Mesendoderm (in vitro differentiated cells): Measurements from ENCODE around the gene THEMIS2.

ENCODE experiments used
- DNase-seq: peaks from one replicate; pipeline ENCODE4 v3.0.0; 2013
- H2AK5ac ChIP-seq: 2 replicates; pipeline ENCODE4 v1.6.1; 2013; ENCODE audit warnings: low read length, inconsistent platforms
- H2BK120ac ChIP-seq: 2 replicates; pipeline ENCODE4 v1.6.1; 2013; ENCODE audit warnings: low read depth, mild to moderate bottlenecking, low read length, moderate library complexity, mixed read lengths
- H2BK15ac ChIP-seq: replicated peaks from 2 replicates; pipeline ENCODE4 v1.6.1; 2013; ENCODE audit warnings: low read depth, mild to moderate bottlenecking, moderate library complexity
- H2BK5ac ChIP-seq: 2 replicates; pipeline ENCODE4 v1.6.1; 2013; ENCODE audit warnings: low read length, inconsistent platforms
- H3K18ac ChIP-seq: 2 replicates; pipeline ENCODE4 v1.6.1; 2013; ENCODE audit warnings: mild to moderate bottlenecking, low read length, mixed read lengths
- H3K23ac ChIP-seq: one replicate; pipeline ENCODE4 v1.6.1; 2013; ENCODE audit warnings: low read length
- H3K27ac ChIP-seq: 2 replicates; pipeline ENCODE4 v1.5.1; 2013; ENCODE audit warnings: low read depth, mild to moderate bottlenecking, inconsistent platforms, low read length, moderate library complexity
- H3K27me3 ChIP-seq: 2 replicates; pipeline ENCODE4 v1.6.1; 2013; ENCODE audit warnings: low read length, control low read depth, mild to moderate bottlenecking, inconsistent platforms; ENCODE audit not compliant: insufficient read depth, poor library complexity
- H3K36me3 ChIP-seq: 2 replicates; pipeline ENCODE4 v1.6.1; 2013; ENCODE audit warnings: low read length, inconsistent platforms; ENCODE audit not compliant: control insufficient read depth, insufficient read depth
- H3K4ac ChIP-seq: one replicate; pipeline ENCODE4 v1.6.1; 2013; ENCODE audit warnings: low read depth, mild to moderate bottlenecking, low read length, moderate library complexity
- H3K4me1 ChIP-seq: 2 replicates; pipeline ENCODE4 v1.6.1; 2013; ENCODE audit warnings: low read depth, low read length, inconsistent platforms; ENCODE audit not compliant: control insufficient read depth
- H3K4me2 ChIP-seq: 2 replicates; pipeline ENCODE4 v1.6.1; 2013; ENCODE audit warnings: low read length
- H3K4me3 ChIP-seq: 2 replicates; pipeline ENCODE4 v1.5.1; 2013; ENCODE audit warnings: mild to moderate bottlenecking, low read length
- H3K56ac ChIP-seq: one replicate; pipeline ENCODE4 v1.6.1; 2013; ENCODE audit warnings: low read length
- H3K79me1 ChIP-seq: 2 replicates; pipeline ENCODE4 v1.6.1; 2013; ENCODE audit warnings: low read length, inconsistent platforms
- H3K79me2 ChIP-seq: 2 replicates; pipeline ENCODE4 v1.6.1; 2013; ENCODE audit warnings: mild to moderate bottlenecking, low read length; ENCODE audit not compliant: control insufficient read depth, insufficient read depth
- H3K9ac ChIP-seq: 2 replicates; pipeline ENCODE4 v1.6.1; 2013; ENCODE audit warnings: low read length, inconsistent platforms
- H4K5ac ChIP-seq: one replicate; pipeline ENCODE4 v1.6.1; 2013; ENCODE audit warnings: low read length
- H4K8ac ChIP-seq: one replicate; pipeline ENCODE4 v1.6.1; 2013; ENCODE audit warnings: low read depth, mild to moderate bottlenecking, control low read depth, low read length, moderate library complexity
- WGBS: extraction: QIAGEN DNeasy Blood & Tissue Kit; methylation state at CpG from one replicate; pipeline ENCODE4 v1.1.7; 2013; ENCODE audit warnings: low lambda C conversion rate, missing lambda C conversion rate; ENCODE audit not compliant: insufficient coverage; ENCODE audit errors: extremely low coverage; 5-methylcytosine and 5-hydroxymethylcytosine counted together

THEMIS2 gene

DNA sequence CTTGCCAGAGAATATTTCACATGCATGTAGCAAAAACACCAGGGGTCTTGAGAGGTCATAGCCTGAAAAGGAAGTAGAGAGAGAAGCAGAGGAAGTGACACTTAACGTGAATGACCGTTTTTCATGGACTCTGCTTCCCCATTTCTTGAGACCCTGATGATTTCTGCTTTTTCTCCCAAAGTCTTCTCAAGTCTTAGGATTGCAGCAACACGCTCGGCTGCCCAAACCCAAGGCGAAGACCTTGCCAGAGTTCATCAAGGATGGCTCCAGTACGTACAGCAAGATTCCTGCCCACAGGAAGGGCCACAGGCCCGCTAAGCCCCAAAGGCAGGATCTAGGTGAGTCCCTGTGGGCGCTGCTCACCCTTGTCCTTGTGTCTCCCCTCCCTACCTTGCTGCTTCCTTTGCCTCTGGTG, 12.8 kb downstream of the THEMIS2 start:
- Histone ChIP-seq H3K4ac (no peak overlapping the region), H3K36me3 (no peaks in the 10 kb centered on the region), H3K4me1 (no peaks in the 10 kb centered on the region), H3K79me2 (no peaks in the 10 kb centered on the region), H3K79me1 (no peaks in the 10 kb centered on the region), H2BK120ac (no peak overlapping the region), H3K9ac (no peak overlapping the region), H3K4me2 (no peak overlapping the region), H2BK5ac (no peak overlapping the region), H3K18ac (no peak overlapping the region), H3K56ac (no peak overlapping the region), H3K23ac (no peak overlapping the region), H2BK15ac (no peak overlapping the region), H4K5ac (no peak overlapping the region), H3K27ac (no peak overlapping the region), H4K8ac (no peak overlapping the region), H2AK5ac (no peak overlapping the region), H3K4me3 (no peak overlapping the region), H3K27me3 (no peaks in the 10 kb centered on the region)
- WGBS, result no CpG with 5 or more reads among the region's 8 CpGs
- DNase-seq, result no peak

DNA sequence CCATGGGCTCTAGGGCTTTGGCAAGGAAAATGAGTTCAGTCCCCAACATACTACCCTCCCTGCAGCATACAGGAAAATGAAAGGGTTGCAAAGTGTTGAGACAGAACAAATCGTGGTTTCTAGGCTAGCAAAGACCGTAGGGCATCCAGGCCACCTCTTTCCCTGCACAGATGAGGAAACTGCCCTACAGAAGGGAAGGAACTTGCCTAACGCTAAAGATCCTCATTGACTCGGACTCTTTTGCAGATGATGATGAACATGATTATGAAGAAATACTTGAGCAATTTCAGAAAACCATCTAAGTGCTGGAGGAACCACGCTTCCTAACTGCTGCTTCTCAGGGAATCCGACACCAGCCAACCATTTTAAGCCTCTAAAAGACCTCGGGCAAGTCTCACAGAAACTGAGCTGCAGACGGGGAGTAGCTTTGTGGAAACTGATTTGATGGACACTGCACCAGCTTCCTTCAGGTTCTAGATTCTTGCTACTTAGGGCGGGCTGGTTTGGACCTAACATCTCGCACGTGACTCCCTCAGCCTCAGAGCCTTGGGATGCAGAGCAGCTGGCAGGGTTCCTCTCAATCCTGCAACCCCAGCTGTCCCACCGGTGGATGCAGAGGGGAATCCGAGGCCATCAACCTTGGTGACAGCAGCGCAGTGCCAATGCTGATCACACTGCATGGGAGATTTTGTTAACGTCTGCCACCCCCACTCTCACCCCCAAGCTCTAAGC, 13.4 kb downstream of the THEMIS2 start:
- no peak overlapping the region for H2BK15ac ChIP-seq
- H2BK120ac ChIP-seq, result no peak overlapping the region
- no peak overlapping the region for H4K5ac ChIP-seq
- no peak overlapping the region for H3K9ac ChIP-seq
- no peak overlapping the region for H3K4me2 ChIP-seq
- H2AK5ac ChIP-seq, result no peak overlapping the region
- no peak overlapping the region for H3K23ac ChIP-seq
- DNase-seq, result no peak
- no peaks in the 10 kb centered on the region for H3K79me1 ChIP-seq
- no peak overlapping the region for H2BK5ac ChIP-seq
- H3K18ac ChIP-seq, result no peak overlapping the region
- H4K8ac ChIP-seq, result no peak overlapping the region
- no peak overlapping the region for H3K4ac ChIP-seq
- H3K36me3 ChIP-seq, result no peaks in the 10 kb centered on the region
- H3K56ac ChIP-seq, result no peak overlapping the region
- no CpG with 5 or more reads among the region's 15 CpGs for WGBS
- H3K27me3 ChIP-seq, result no peaks in the 10 kb centered on the region
- H3K27ac ChIP-seq, result no peak overlapping the region
- H3K79me2 ChIP-seq, result no peaks in the 10 kb centered on the region
- no peaks in the 10 kb centered on the region for H3K4me1 ChIP-seq
- H3K4me3 ChIP-seq, result no peak overlapping the region

DNA sequence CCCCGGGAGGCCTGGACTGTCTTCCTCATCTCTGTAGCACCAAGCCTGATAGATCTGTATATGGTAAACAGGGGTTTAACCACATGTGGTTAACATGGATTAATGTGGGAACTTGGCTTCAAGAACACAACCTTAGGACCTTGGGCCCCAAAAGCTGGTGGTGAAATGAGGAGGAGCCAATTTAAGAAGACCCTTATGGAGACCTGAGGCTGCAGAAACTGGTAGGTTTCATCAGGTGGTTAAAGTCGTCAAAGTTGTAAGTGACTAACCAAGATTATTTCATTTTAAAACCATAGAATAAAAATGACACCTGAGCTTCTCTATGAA, 14.0 kb downstream of the THEMIS2 start:
- Histone ChIP-seq H4K8ac (no peak overlapping the region), H2BK15ac (no peak overlapping the region), H3K79me2 (no peaks in the 10 kb centered on the region), H3K4me2 (no peak overlapping the region), H3K4me1 (no peaks in the 10 kb centered on the region), H2AK5ac (no peak overlapping the region), H3K79me1 (no peaks in the 10 kb centered on the region), H3K18ac (no peak overlapping the region), H3K9ac (no peak overlapping the region), H2BK120ac (no peak overlapping the region), H3K36me3 (no peaks in the 10 kb centered on the region), H3K4ac (no peak overlapping the region), H4K5ac (no peak overlapping the region), H3K4me3 (no peak overlapping the region), H3K27ac (no peak overlapping the region), H3K56ac (no peak overlapping the region), H2BK5ac (no peak overlapping the region), H3K23ac (no peak overlapping the region), H3K27me3 (no peaks in the 10 kb centered on the region)
- no CpG with 5 or more reads among the region's 2 CpGs for WGBS
- DNase-seq, result no peak

DNA sequence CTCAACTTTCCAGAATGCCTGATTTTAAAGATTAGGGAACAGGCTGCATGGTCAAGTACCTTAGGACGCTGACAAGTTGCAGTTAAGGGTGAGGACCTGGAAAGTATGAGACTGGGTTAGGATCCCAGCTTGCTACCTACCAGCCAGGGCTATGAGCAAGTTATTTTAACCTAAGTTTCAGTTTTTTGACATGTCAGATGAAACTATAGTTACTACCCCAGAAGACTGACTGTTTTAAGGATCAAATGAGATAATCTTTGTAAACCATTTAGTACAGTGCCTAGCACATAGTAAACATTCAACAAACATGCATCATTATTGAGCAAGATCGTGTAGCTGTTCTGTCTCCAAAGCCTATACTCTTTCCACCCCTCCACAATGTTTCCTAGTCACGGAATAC, 14.4 kb downstream of the THEMIS2 start:
- Histone ChIP-seq H3K4me2 (no peak overlapping the region), H3K27me3 (no peaks in the 10 kb centered on the region), H4K8ac (no peak overlapping the region), H3K9ac (no peak overlapping the region), H3K23ac (no peak overlapping the region), H3K27ac (no peak overlapping the region), H3K4ac (no peak overlapping the region), H3K18ac (no peak overlapping the region), H2AK5ac (no peak overlapping the region), H3K79me2 (no peaks in the 10 kb centered on the region), H3K56ac (no peak overlapping the region), H3K36me3 (no peaks in the 10 kb centered on the region), H3K4me1 (no peaks in the 10 kb centered on the region), H2BK15ac (no peak overlapping the region), H2BK120ac (no peak overlapping the region), H4K5ac (no peak overlapping the region), H3K79me1 (no peaks in the 10 kb centered on the region), H3K4me3 (no peak overlapping the region), H2BK5ac (no peak overlapping the region)
- no peak for DNase-seq
- WGBS, result no CpG with 5 or more reads among the region's 3 CpGs

DNA sequence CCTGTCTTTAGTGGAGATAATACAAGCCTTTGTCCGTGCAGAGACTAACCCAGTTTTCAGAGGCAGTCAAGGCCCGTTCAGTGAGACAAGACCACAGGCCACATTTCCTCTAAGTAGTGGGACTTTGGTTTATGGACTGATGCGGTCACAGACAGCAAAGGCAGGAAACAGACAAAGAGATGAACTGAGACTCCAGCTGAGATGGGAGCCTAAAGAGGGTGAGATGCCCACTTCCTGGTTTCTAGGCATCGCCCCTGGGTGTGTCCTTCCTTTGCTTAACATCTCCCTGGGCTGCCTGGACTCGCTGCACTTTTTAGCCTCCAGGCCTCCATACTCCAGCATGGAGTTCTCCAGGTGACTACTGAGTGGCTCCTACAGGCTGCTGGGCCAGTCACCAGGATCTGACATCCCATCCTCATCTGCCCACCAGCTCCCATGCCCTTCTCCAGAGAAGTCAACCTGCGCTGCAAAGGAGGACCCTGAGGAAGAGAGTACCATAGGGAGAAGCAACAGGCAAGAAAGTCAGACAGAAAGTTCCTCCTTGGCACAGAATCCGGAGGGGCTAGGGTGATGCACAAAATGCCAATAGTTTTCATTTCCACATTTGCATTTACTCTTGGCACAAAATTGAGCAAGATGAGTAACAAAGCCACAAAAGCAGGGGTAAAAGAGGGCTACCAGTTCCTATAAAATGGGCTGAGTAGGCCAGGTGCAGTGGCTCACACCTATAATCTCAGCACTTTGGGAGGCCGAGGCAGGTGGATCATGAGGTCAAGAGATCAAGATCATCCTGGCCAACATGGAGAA, 15.1 kb downstream of the THEMIS2 start:
- Histone ChIP-seq H3K56ac (no peak overlapping the region), H2BK5ac (no peak overlapping the region), H2BK120ac (no peak overlapping the region), H3K18ac (no peak overlapping the region), H4K8ac (no peak overlapping the region), H2AK5ac (no peak overlapping the region), H3K79me2 (no peaks in the 10 kb centered on the region), H3K36me3 (no peaks in the 10 kb centered on the region), H3K4me1 (no peaks in the 10 kb centered on the region), H3K4me3 (no peak overlapping the region), H3K27me3 (no peaks in the 10 kb centered on the region), H3K27ac (no peak overlapping the region), H3K4me2 (no peak overlapping the region), H3K23ac (no peak overlapping the region), H2BK15ac (no peak overlapping the region), H4K5ac (no peak overlapping the region), H3K4ac (no peak overlapping the region), H3K79me1 (no peaks in the 10 kb centered on the region), H3K9ac (no peak overlapping the region)
- no CpG with 5 or more reads among the region's 8 CpGs for WGBS
- no peak for DNase-seq
